Measurements from ENCODE around the gene ALOX5AP.

The ALOX5AP gene

GRCh38 chr13:30773561-30773960 is 38.2 kb downstream of the ALOX5AP start:
- Histone ChIP-seq H3K27ac (ENCODE audit: low read depth, low read length) (no peak overlapping the region), H3K4me1 (ENCODE audit: control insufficient read depth, insufficient read depth, low read length) (no peaks in the 10 kb centered on the region; the same call in 1 of the 2 replicates), H3K9ac (ENCODE audit: low read length) (no peak overlapping the region), H3K9me3 (ENCODE audit: control insufficient read depth, insufficient read depth, low read depth, low read length) (0 out of 2 replicates have a peak, but pooled peaks cover 6% of the 10 kb centered on the region), H3K4me3 (ENCODE audit: low read depth, low read length) (no peak overlapping the region), H3K36me3 (ENCODE audit: control insufficient read depth, insufficient read depth, low read length) (no peaks in the 10 kb centered on the region), H3K27me3 (ENCODE audit: control insufficient read depth, insufficient read depth, low read length) (no peaks in the 10 kb centered on the region)

GRCh38 chr13:30774214-30774730 is 38.9 kb downstream of the ALOX5AP start:
- Histone ChIP-seq H3K4me1 (ENCODE audit: control insufficient read depth, insufficient read depth, low read length) (no peaks in the 10 kb centered on the region; the same call in 1 of the 2 replicates), H3K27me3 (ENCODE audit: control insufficient read depth, insufficient read depth, low read length) (no peaks in the 10 kb centered on the region), H3K36me3 (ENCODE audit: control insufficient read depth, insufficient read depth, low read length) (no peaks in the 10 kb centered on the region), H3K9me3 (ENCODE audit: control insufficient read depth, insufficient read depth, low read depth, low read length) (0 out of 2 replicates have a peak, but pooled peaks cover 6% of the 10 kb centered on the region), H3K9ac (ENCODE audit: low read length) (no peak overlapping the region), H3K27ac (ENCODE audit: low read depth, low read length) (no peak overlapping the region), H3K4me3 (ENCODE audit: low read depth, low read length) (no peak overlapping the region)

GRCh38 chr13:30776661-30777060 is 41.3 kb downstream of the ALOX5AP start:
- Histone ChIP-seq H3K4me3 (ENCODE audit: low read depth, low read length) (no peak overlapping the region), H3K27me3 (ENCODE audit: control insufficient read depth, insufficient read depth, low read length) (no peaks in the 10 kb centered on the region), H3K9ac (ENCODE audit: low read length) (no peak overlapping the region), H3K27ac (ENCODE audit: low read depth, low read length) (no peak overlapping the region), H3K9me3 (ENCODE audit: control insufficient read depth, insufficient read depth, low read depth, low read length) (0 out of 2 replicates have a peak, but pooled peaks cover 4% of the 10 kb centered on the region), H3K36me3 (ENCODE audit: control insufficient read depth, insufficient read depth, low read length) (no peaks in the 10 kb centered on the region), H3K4me1 (ENCODE audit: control insufficient read depth, insufficient read depth, low read length) (no peaks in the 10 kb centered on the region; the same call in 1 of the 2 replicates)

GRCh38 chr13:30779016-30779415 is 43.7 kb downstream of the ALOX5AP start:
- Histone ChIP-seq H3K9me3 (ENCODE audit: control insufficient read depth, insufficient read depth, low read depth, low read length) (no peaks in the 10 kb centered on the region), H3K9ac (ENCODE audit: low read length) (no peak overlapping the region), H3K4me1 (ENCODE audit: control insufficient read depth, insufficient read depth, low read length) (no peaks in the 10 kb centered on the region; the same call in 1 of the 2 replicates), H3K4me3 (ENCODE audit: low read depth, low read length) (no peak overlapping the region), H3K27ac (ENCODE audit: low read depth, low read length) (no peak overlapping the region), H3K27me3 (ENCODE audit: control insufficient read depth, insufficient read depth, low read length) (no peaks in the 10 kb centered on the region), H3K36me3 (ENCODE audit: control insufficient read depth, insufficient read depth, low read length) (no peaks in the 10 kb centered on the region)

GRCh38 chr13:30779608-30780007 is 44.3 kb downstream of the ALOX5AP start:
- H3K4me1 ChIP-seq (ENCODE audit: control insufficient read depth, insufficient read depth, low read length), result no peaks in the 10 kb centered on the region; the same call in 1 of the 2 replicates
- no peak overlapping the region for H3K4me3 ChIP-seq (ENCODE audit: low read depth, low read length)
- no peaks in the 10 kb centered on the region for H3K9me3 ChIP-seq (ENCODE audit: control insufficient read depth, insufficient read depth, low read depth, low read length)
- no peak overlapping the region for H3K27ac ChIP-seq (ENCODE audit: low read depth, low read length)
- no peak overlapping the region for H3K9ac ChIP-seq (ENCODE audit: low read length)
- H3K36me3 ChIP-seq (ENCODE audit: control insufficient read depth, insufficient read depth, low read length), result no peaks in the 10 kb centered on the region
- H3K27me3 ChIP-seq (ENCODE audit: control insufficient read depth, insufficient read depth, low read length), result no peaks in the 10 kb centered on the region

GRCh38 chr13:30780338-30780981 is 45.1 kb downstream of the ALOX5AP start:
- Histone ChIP-seq H3K27ac (ENCODE audit: low read depth, low read length) (no peak overlapping the region), H3K36me3 (ENCODE audit: control insufficient read depth, insufficient read depth, low read length) (no peaks in the 10 kb centered on the region), H3K9me3 (ENCODE audit: control insufficient read depth, insufficient read depth, low read depth, low read length) (no peaks in the 10 kb centered on the region), H3K4me3 (ENCODE audit: low read depth, low read length) (no peak overlapping the region), H3K4me1 (ENCODE audit: control insufficient read depth, insufficient read depth, low read length) (no peaks in the 10 kb centered on the region; the same call in 1 of the 2 replicates), H3K9ac (ENCODE audit: low read length) (no peak overlapping the region), H3K27me3 (ENCODE audit: control insufficient read depth, insufficient read depth, low read length) (no peaks in the 10 kb centered on the region)

- H3K27ac ChIP-seq (ENCODE audit: low read depth, low read length), result no peak overlapping the region
Observed at GRCh38 chr13:30785191-30785850, 50.0 kb downstream of the ALOX5AP start.

GRCh38 chr13:30786648-30787047 is 51.3 kb downstream of the ALOX5AP start:
- Histone ChIP-seq H3K9me3 (ENCODE audit: control insufficient read depth, insufficient read depth, low read depth, low read length) (no peaks in the 10 kb centered on the region), H3K27ac (ENCODE audit: low read depth, low read length) (no peak overlapping the region), H3K9ac (ENCODE audit: low read length) (no peak overlapping the region), H3K4me3 (ENCODE audit: low read depth, low read length) (no peak overlapping the region), H3K27me3 (ENCODE audit: control insufficient read depth, insufficient read depth, low read length) (no peaks in the 10 kb centered on the region), H3K36me3 (ENCODE audit: control insufficient read depth, insufficient read depth, low read length) (no peaks in the 10 kb centered on the region), H3K4me1 (ENCODE audit: control insufficient read depth, insufficient read depth, low read length) (no peaks in the 10 kb centered on the region)

More at GRCh38 chr13:30785191-30785850, 50.0 kb downstream of the ALOX5AP start:
- Histone ChIP-seq H3K4me1 (ENCODE audit: control insufficient read depth, insufficient read depth, low read length) (no peaks in the 10 kb centered on the region), H3K27me3 (ENCODE audit: control insufficient read depth, insufficient read depth, low read length) (no peaks in the 10 kb centered on the region), H3K36me3 (ENCODE audit: control insufficient read depth, insufficient read depth, low read length) (no peaks in the 10 kb centered on the region), H3K4me3 (ENCODE audit: low read depth, low read length) (no peak overlapping the region), H3K9ac (ENCODE audit: low read length) (no peak overlapping the region), H3K9me3 (ENCODE audit: control insufficient read depth, insufficient read depth, low read depth, low read length) (no peaks in the 10 kb centered on the region)

- Histone ChIP-seq H3K9ac (ENCODE audit: low read length) (no peak overlapping the region), H3K36me3 (ENCODE audit: control insufficient read depth, insufficient read depth, low read length) (no peaks in the 10 kb centered on the region), H3K9me3 (ENCODE audit: control insufficient read depth, insufficient read depth, low read depth, low read length) (no peaks in the 10 kb centered on the region), H3K27me3 (ENCODE audit: control insufficient read depth, insufficient read depth, low read length) (no peaks in the 10 kb centered on the region), H3K4me1 (ENCODE audit: control insufficient read depth, insufficient read depth, low read length) (peaks cover 12% of the 10 kb centered on the region; the same call in 1 of the 2 replicates), H3K4me3 (ENCODE audit: low read depth, low read length) (no peak overlapping the region), H3K27ac (ENCODE audit: low read depth, low read length) (no peak overlapping the region)
Observed at GRCh38 chr13:30787738-30788525, 52.6 kb downstream of the ALOX5AP start.

- Histone ChIP-seq H3K9ac (ENCODE audit: low read length) (no peak overlapping the region), H3K36me3 (ENCODE audit: control insufficient read depth, insufficient read depth, low read length) (no peaks in the 10 kb centered on the region), H3K9me3 (ENCODE audit: control insufficient read depth, insufficient read depth, low read depth, low read length) (no peaks in the 10 kb centered on the region), H3K4me1 (ENCODE audit: control insufficient read depth, insufficient read depth, low read length) (peaks cover 13% of the 10 kb centered on the region; the same call in 1 of the 2 replicates), H3K4me3 (ENCODE audit: low read depth, low read length) (no peak overlapping the region), H3K27me3 (ENCODE audit: control insufficient read depth, insufficient read depth, low read length) (no peaks in the 10 kb centered on the region), H3K27ac (ENCODE audit: low read depth, low read length) (no peak overlapping the region)
Observed at GRCh38 chr13:30789166-30789862, 54.0 kb downstream of the ALOX5AP start.

Measured in HUES6 (cell line).